Measurements from ENCODE around the gene AHSP. TPM values are rescaled to one million over a fixed set of nuclear protein-coding genes. Genes with fewer than 3 reads are reported as not detected.
"Not testable (repeated sequence)": the region's sequence is repeated elsewhere in the genome, so short reads cannot be mapped to it uniquely, and the experiment has no call there.

The AHSP gene
- total RNA-seq, 2 experiments from 2014 or later = not detected

DNA sequence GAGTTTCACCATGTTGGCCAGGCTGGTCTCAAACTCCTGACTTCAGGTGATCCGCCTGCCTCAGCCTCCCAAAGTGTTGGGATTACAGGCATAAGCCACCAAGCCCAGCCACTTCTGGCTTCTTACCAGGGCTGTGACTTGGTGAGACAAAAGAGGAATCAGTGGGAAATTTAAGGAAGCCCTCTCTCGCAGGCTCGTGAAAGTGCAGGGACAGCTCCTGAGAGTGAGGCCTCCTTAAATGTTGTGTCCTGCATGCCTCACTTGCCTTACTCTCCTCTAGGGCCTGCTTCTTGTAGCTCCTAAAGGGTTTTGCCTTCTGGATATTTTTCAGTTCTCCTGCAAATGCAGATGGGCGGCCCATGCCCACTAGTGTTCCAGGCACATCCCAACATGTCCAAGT is 5.2 kb downstream of the AHSP start:
- Mint-ChIP-seq H3K9me3 (no peaks in the 10 kb centered on the region), H3K27ac (no peak overlapping the region), H3K4me1 (ENCODE audit: low read depth) (peaks cover 14% of the 10 kb centered on the region), H3K27me3 (peaks cover 38% of the 10 kb centered on the region), H3K36me3 (ENCODE audit: low read depth) (no peaks in the 10 kb centered on the region), H3K4me3 (no peak overlapping the region)
- ATAC-seq (no peak), DNase-seq (no peak)
- intact Hi-C loops (cut with micrococcal nuclease) = no loop called here
- CTCF ChIA-PET = no interaction called here
- TF ChIP-seq, protein P1, sequence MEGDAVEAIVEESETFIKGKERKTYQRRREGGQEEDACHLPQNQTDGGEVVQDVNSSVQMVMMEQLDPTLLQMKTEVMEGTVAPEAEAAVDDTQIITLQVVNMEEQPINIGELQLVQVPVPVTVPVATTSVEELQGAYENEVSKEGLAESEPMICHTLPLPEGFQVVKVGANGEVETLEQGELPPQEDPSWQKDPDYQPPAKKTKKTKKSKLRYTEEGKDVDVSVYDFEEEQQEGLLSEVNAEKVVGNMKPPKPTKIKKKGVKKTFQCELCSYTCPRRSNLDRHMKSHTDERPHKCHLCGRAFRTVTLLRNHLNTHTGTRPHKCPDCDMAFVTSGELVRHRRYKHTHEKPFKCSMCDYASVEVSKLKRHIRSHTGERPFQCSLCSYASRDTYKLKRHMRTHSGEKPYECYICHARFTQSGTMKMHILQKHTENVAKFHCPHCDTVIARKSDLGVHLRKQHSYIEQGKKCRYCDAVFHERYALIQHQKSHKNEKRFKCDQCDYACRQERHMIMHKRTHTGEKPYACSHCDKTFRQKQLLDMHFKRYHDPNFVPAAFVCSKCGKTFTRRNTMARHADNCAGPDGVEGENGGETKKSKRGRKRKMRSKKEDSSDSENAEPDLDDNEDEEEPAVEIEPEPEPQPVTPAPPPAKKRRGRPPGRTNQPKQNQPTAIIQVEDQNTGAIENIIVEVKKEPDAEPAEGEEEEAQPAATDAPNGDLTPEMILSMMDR (IDR thresholded peaks at IDR 0.05) = no peak
- POLR2A ChIA-PET = no interaction called here

DNA sequence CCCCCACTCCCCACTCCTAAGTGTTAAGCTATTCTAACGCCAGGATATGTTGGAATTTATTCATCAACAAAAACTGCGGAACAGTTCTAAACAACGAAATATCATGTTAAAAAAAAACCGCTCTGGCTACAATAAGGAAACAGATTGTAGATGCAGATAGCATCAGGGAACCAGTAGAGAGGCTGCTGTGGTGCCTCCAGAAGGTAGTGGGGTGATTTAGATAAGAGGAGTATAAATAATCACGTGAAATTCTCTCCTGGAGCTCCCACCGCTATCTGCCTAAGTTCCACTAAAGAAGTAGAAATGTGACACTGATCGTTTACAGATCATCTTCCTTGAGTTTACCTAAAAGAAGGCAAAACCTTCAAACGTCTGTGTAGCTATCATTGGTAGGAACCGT is 8.0 kb downstream of the AHSP start:
- H3K9me3 Mint-ChIP-seq = peaks cover 6% of the 10 kb centered on the region
- H3K27me3 Mint-ChIP-seq = peaks cover 34% of the 10 kb centered on the region
- H3K4me1 Mint-ChIP-seq (ENCODE audit: low read depth) = peaks cover 7% of the 10 kb centered on the region
- intact Hi-C loops (cut with micrococcal nuclease) = no loop called here
- no peak overlapping the region for H3K27ac Mint-ChIP-seq
- ATAC-seq (no peak), DNase-seq (no peak)
- POLR2A ChIA-PET = no interaction called here
- H3K4me3 Mint-ChIP-seq = no peak overlapping the region
- peaks cover 10% of the 10 kb centered on the region for H3K36me3 Mint-ChIP-seq (ENCODE audit: low read depth)
- CTCF ChIA-PET = interaction anchor here (1.2 kb wide), 1 partner anchor 75 kb away, joined by 3 read pairs; no protein-coding TSS in a partner anchor
- TF ChIP-seq, protein P1 (IDR thresholded peaks at IDR 0.05) = no peak

DNA sequence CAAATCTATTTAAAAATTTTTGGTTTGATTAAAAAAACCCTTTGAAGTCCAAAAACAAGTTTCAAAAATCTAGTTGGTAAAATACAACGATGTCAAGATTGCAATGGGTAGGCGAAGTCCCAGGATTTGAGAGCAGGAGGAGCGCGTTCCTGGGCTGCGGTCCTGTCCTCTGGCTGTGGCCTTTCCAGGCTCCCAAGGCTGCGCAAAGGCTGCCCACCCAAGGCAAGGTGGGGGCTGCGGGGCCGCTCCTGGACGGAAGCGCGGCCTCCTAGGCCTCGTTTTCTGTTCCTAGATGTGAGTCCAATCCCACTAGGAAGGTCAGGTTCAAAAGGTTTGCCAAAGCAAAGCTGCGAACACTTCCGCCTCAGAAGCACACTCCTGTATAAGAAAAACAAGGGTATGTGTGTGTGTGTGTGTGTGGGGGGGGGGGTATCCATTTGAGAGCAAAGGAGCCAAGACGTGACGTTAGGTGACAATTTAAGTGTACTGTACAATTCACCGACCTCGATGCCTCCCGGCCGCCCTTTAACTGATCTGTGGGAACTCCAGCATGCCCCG is 9.2 kb downstream of the AHSP start:
- Mint-ChIP-seq H3K36me3 (ENCODE audit: low read depth) (peaks cover 10% of the 10 kb centered on the region), H3K4me1 (ENCODE audit: low read depth) (peaks cover 7% of the 10 kb centered on the region), H3K27me3 (peaks cover 34% of the 10 kb centered on the region), H3K9me3 (peaks cover 7% of the 10 kb centered on the region), H3K4me3 (no peak overlapping the region), H3K27ac (no peak overlapping the region)
- intact Hi-C loops (cut with micrococcal nuclease) = no loop called here
- DNase-seq (no peak), ATAC-seq (no peak)
- ChIA-PET POLR2A (no interaction called here), CTCF (no interaction called here)
- TF ChIP-seq, protein P1 (IDR thresholded peaks at IDR 0.05) = no peak

DNA sequence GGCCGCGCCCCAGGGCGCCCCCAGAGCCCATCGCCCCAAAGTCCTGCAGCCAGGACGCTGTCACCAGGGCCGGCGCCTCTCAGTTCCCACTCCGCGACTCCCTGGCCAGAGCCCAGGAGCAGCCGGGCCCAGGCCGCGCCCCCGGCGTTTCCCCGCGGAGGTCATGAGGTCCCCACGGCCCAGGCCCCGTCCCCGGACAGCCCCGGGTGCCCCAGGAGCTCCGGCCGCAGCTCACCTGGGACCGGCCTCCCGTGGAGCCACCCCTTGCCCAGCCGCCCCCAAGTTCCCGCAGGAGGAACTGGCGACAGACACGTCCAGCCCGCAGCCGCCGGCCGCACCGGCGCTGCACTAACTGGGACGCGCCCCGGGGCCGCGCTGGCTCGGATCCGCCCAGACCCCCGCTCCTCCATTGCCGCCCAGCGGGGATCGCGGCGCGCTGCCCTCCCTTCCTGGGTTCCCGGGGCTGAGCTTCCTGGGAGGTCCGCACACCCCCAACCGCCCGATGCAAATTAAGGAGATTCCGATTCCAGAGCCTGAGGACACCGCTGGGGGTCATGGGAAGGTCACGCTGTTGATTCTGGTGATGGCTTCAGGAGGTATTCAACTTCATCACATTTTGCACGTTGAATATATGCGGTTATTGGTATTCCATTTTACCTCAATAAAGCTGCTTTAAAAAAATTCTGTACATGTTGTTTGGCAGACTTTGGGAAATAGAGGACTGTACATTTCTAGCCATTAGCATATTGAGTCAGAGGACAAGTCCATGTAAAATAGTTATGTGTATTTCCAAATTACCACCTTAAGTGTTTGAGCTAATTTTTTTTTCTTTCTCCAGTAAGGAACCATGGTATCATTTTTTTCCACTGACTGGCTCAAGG is 9.9 kb downstream of the AHSP start:
- peaks cover 11% of the 10 kb centered on the region for H3K9me3 Mint-ChIP-seq
- no peak overlapping the region for H3K27ac Mint-ChIP-seq

DNA sequence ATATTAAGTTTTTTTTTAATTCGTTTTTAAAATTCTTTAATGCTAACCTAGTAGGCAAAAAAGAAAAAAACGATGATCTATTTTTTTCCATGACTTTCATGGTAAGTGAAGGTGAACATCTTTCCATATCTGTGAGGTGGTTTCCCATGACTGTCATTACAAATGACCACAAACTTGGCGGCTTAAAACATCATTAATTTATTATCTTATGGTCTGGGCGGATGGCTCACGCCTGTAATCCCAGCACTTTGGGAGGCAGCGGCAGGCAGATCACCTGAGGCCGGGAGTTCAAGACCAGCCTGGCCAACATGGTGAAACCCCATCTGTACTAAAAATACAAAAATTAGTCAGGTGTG is 10.5 kb downstream of the AHSP start:
- CTCF ChIA-PET; intact Hi-C loops (cut with micrococcal nuclease); H3K27ac Mint-ChIP-seq; POLR2A ChIA-PET; H3K4me3 Mint-ChIP-seq; ATAC-seq; H3K4me1 Mint-ChIP-seq (ENCODE audit: low read depth); H3K36me3 Mint-ChIP-seq (ENCODE audit: low read depth): not testable (repeated sequence)
- Mint-ChIP-seq H3K9me3 (peaks cover 11% of the 10 kb centered on the region), H3K27me3 (peaks cover 34% of the 10 kb centered on the region)
- DNase-seq = peak; percentile 3

More for the DNA sequence above, 9.9 kb downstream of the AHSP start:
- peaks cover 34% of the 10 kb centered on the region for H3K27me3 Mint-ChIP-seq
- TF ChIP-seq, protein P1 (IDR thresholded peaks at IDR 0.05) = no peak
- peak; percentile 4 for DNase-seq
- peaks cover 10% of the 10 kb centered on the region for H3K36me3 Mint-ChIP-seq (ENCODE audit: low read depth)
- peak overlapping the region; percentile 43 for H3K4me3 Mint-ChIP-seq
- no peak for ATAC-seq
- ChIA-PET POLR2A (no interaction called here), CTCF (no interaction called here)
- peaks cover 7% of the 10 kb centered on the region for H3K4me1 Mint-ChIP-seq (ENCODE audit: low read depth)
- intact Hi-C loops (cut with micrococcal nuclease) = no loop called here

DNA sequence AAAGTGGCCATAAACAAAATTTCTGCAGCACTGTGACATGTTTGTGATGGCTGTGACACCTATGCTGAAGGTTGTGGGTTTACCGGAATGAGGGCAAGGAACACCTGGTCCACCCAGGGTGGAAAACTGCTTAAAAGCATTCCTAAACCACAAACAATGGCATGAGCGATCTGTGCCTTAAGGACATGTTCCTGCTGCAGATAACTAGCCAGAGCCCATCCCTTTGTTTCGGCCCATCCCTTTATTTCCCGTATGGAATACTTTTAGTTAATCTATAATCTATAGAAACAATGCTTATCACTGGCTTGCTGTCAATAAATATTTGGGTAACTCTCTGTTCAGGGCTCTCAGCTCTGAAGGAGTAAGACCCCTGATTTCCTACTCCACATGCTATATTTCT is 12.1 kb downstream of the AHSP start:
- H3K27ac Mint-ChIP-seq; H3K4me3 Mint-ChIP-seq; intact Hi-C loops (cut with micrococcal nuclease); DNase-seq; H3K36me3 Mint-ChIP-seq (ENCODE audit: low read depth); H3K4me1 Mint-ChIP-seq (ENCODE audit: low read depth); POLR2A ChIA-PET; ATAC-seq: not testable (repeated sequence)
- peaks cover 33% of the 10 kb centered on the region for H3K27me3 Mint-ChIP-seq
- H3K9me3 Mint-ChIP-seq = peaks cover 13% of the 10 kb centered on the region
- CTCF ChIA-PET = interaction anchor here (1.1 kb wide), 1 partner anchor 19 kb away, joined by 3 read pairs; no protein-coding TSS in a partner anchor
